Small intestine (tissue), 7 donors: ENCODE results near the gene AP3D1. TPM values are rescaled to one million over a fixed set of nuclear protein-coding genes. Genes with fewer than 3 reads are reported as not detected.
"Not testable (repeated sequence)": the region's sequence is repeated elsewhere in the genome, so short reads cannot be mapped to it uniquely, and the experiment has no call there.

ENCODE experiments used
- DNase-seq, 2 donors: peaks; one replicate each; pipeline versions ENCODE4 v3.0.0 to v3.0.0-alpha.2; 2013
- FAIRE-seq: peaks from 2 replicates; lab custom pipeline; 2012; peaks lifted over from hg19 to GRCh38; lab: Jason Lieb, UNC
- H3K27ac ChIP-seq, 3 donors: one replicate each; pipeline ENCODE4 v1.5.1; 2013; ENCODE audit warnings: low read length in 2 of 3, mild to moderate bottlenecking in 2 of 3, control low read depth in 1 of 3, inconsistent platforms in 1 of 3, low read depth in 1 of 3, moderate library complexity in 1 of 3
- H3K27me3 ChIP-seq, 3 donors: one replicate each; pipeline ENCODE4 v1.6.1; 2013; ENCODE audit warnings: low read length in 3 of 3, inconsistent platforms in 1 of 3; ENCODE audit not compliant: control insufficient read depth in 3 of 3, insufficient read depth in 3 of 3
- H3K36me3 ChIP-seq, 3 donors: one replicate each; pipeline ENCODE4 v1.6.1; 2013; ENCODE audit warnings: low read length in 3 of 3, inconsistent platforms in 1 of 3, low read depth in 1 of 3, mild to moderate bottlenecking in 1 of 3, moderate library complexity in 1 of 3; ENCODE audit not compliant: control insufficient read depth in 3 of 3, insufficient read depth in 2 of 3
- H3K4me1 ChIP-seq, 3 donors: one replicate each; pipeline ENCODE4 v1.6.1; 2013; ENCODE audit warnings: low read length in 2 of 3, inconsistent platforms in 1 of 3, low read depth in 1 of 3, mild to moderate bottlenecking in 1 of 3, moderate library complexity in 1 of 3; ENCODE audit not compliant: control insufficient read depth in 3 of 3, insufficient read depth in 2 of 3
- H3K4me3 ChIP-seq, 3 donors: one replicate each; pipeline ENCODE4 v1.5.1; 2013; ENCODE audit warnings: low read length in 3 of 3, control low read depth in 1 of 3, inconsistent platforms in 1 of 3, low read depth in 1 of 3, mild to moderate bottlenecking in 1 of 3, moderate library complexity in 1 of 3
- H3K9me3 ChIP-seq, 2 donors: one replicate each; pipeline ENCODE4 v1.6.1; 2013; ENCODE audit warnings: low read depth in 1 of 2, low read length in 1 of 2; ENCODE audit not compliant: control insufficient read depth in 2 of 2, insufficient read depth in 1 of 2
- WGBS, 3 donors: extraction: QIAGEN DNeasy Blood & Tissue Kit; methylation state at CpG; one replicate each; pipeline ENCODE4 v1.1.7; 2013; 5-methylcytosine and 5-hydroxymethylcytosine counted together
- polyA plus RNA-seq, 4 donors: library from polyadenylated mRNA; stranded (reverse) in 3 of 4; unstranded in 1 of 4; fragments of 200-250 nt in 3 of 4; fragments of 120-200 nt in 1 of 4; gene quantifications; one replicate each; pipeline versions ENCODE4 v1.2.1 to v1.2.3, GENCODE V29; 2013
- donor health status: healthy with polysubstance abuse.
- donor health status: control.
- donor health status: control.
- donor health status: Bipolar disorder and iron deficiency.
- donor health status: healthy.

AP3D1 gene
- polyA plus RNA-seq, 4 donors: 68.1 to 106 (median 89.9) TPM

DNA sequence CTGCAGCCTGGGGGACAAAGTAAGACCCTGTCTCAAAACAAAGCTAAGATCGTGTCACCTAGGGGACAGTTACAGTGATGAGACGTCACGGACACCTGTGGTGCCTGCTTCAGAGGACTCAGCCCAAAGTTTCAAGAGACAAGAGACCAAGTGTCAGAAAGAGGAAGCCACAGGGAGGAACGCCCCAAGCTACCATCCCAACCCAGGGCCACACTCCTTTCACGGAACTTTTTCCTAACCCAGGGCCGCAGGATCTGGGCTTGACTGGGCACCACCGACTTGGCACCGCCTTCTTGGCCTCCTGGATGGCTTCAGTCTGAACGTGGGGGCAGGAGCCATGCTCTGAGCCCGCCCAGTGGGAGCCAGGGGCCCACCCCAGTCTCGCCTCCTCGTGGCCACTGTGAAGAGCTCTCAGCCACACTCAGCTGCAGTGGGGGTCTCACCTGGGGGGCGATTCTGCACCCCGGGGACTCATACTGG is 63.7 kb downstream of the AP3D1 start:
- Histone ChIP-seq H3K4me3 (no peak overlapping the region), H3K4me1 (peaks cover 0 to 5% (median 3%) of the 10 kb centered on the region in 3 donors), H3K36me3 (peaks cover 0 to 63% (median 0%) of the 10 kb centered on the region in 3 donors), H3K9me3 (no peaks in the 10 kb centered on the region), H3K27me3 (no peaks in the 10 kb centered on the region), H3K27ac (peak overlapping the region; percentile 15 to 79 (median 72))
- 70 to 81% (median 73%) methylated on average over 14 of the region's 14 CpGs for WGBS, 3 donors
- FAIRE-seq (no peak), DNase-seq (no peak)

DNA sequence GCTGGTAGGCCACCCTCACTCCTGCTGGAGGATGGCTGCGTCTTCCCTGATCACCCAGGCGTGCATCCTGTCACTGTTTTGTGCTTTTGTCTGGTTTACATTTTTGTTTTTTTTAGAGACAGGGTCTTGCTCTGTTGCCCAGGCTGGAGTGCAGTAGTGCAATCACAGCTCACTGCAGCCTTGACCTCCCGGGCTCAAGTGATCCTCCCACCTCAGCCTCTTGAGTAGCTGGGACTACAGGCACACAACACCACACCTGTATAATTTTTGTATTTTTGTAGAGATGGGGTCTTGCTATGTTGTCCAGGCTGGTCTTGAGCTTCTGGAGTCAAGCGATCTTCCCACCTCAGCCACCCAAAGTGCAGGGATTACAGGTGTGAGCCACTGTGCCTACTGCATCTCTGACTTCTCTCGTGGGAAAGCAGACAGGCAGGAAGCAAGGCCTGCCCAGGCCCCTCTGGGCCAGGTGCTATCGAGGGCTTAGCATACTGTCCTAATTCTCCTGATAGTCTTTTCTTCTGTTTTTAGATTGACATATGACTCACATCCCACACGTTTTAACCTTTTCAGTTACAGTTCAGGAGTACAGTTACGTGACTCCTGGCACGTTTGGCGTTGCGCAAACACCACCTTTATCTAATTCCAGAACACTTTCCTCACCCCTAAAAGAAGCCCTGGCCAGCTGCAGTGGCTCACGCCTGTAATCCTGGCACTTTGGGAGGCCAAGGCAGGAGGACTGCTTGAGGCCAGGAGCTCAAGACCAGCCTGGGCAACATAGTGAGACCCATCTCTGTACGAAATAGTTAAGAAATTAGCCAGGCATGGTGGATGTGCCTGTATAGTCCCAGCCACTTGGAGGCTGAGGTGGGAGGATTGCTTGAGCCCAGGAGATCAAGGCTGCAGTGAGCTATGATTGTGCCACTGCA is 64.4 kb downstream of the AP3D1 start:
- peaks cover 0 to 64% (median 0%) of the 10 kb centered on the region in 3 donors for H3K36me3 ChIP-seq
- 47 to 61% (median 52%) methylated on average over 13 of the region's 13 CpGs for WGBS, 3 donors
- peak overlapping the region in 2 of 3 donors; percentile 15 to 79 for H3K27ac ChIP-seq
- peak; percentile 61 to 84 for DNase-seq
- H3K4me3 ChIP-seq, H3K27me3 ChIP-seq, FAIRE-seq, H3K4me1 ChIP-seq, H3K9me3 ChIP-seq: not testable (repeated sequence)

DNA sequence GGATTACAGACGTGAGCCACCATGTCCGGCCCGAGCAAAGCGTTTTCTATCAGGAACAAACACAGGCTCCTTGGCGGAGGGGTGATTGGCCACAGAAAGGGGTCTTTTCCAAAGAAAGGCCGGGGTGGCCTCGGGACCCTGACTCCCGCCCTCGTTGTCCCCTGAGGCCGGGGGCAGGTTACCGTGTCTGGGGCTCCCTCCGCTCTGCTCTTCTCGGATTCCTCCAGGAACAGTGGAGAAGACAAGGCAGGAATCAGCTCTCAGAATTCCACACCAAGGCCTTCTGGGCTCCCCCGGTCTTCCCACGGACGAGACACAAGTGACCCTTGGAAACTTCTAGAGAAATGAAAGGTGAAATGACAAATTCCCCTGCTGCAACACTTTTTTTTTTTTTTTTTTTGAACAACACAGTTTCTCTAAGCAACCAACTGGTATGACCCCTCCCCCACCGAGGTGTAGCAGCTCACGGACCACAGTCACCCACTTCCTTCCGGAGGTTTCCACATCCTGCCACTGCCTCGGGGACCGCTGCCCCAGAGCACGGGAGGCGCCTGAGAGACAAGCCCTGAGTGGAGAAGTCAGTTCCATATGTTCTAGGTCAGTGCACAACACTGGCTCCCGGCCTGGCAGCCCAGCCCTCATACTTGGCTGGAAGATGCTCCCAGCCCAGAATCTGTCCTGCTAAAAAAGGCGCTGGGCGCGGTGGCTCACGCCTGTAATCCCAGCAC is 66.2 kb downstream of the AP3D1 start:
- Histone ChIP-seq H3K4me3 (peak overlapping the region; percentile 19 to 44 (median 24)), H3K36me3 (peaks cover 0 to 74% (median 0%) of the 10 kb centered on the region in 3 donors), H3K4me1 (peaks cover 0 to 5% (median 0%) of the 10 kb centered on the region in 3 donors), H3K27me3 (no peaks in the 10 kb centered on the region), H3K9me3 (no peaks in the 10 kb centered on the region), H3K27ac (peak overlapping the region; percentile 25 to 84 (median 27))
- FAIRE-seq: no peak
- WGBS, 3 donors: 62 to 80% (median 70%) methylated on average over 28 of the region's 28 CpGs
- peak; percentile 24 to 73 for DNase-seq

DNA sequence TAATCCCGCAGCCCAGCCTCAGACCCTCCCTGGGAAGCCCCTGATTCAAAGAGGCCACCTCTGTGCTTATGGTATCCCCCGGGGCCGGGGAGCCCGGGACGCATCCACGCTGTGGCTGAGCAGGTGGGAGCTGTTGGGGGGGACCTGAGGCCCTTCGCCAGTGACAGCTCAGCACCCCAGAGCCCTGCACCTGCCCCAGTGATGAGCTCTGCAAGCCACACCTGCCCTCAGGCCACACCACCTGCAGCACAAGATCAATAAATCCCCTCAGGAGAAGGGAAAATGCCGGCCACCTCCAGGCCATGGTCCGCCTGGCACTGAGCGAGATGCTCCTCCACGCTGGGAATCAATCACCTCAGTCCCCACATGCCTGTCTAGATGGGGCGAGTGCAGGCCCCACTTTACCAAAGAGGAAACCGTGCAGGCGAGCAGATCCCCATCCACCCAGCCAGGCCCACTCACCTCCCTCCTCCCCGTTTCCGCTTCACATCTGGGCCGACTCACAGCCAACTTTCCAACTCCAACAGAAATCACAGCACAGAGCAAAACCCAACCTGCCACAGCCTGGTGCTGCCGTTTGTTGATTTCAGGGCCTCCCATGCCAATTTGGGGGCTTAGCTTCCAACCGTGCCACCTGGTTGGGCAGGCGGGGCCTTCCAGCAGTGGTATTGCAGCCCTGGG is 68.1 kb downstream of the AP3D1 start:
- Histone ChIP-seq H3K4me1 (peaks cover 0 to 5% (median 0%) of the 10 kb centered on the region in 3 donors), H3K27ac (peak overlapping the region in 2 of 3 donors; percentile 25 to 80), H3K27me3 (no peaks in the 10 kb centered on the region), H3K9me3 (no peaks in the 10 kb centered on the region), H3K36me3 (peaks cover 2 to 77% (median 5%) of the 10 kb centered on the region in 3 donors), H3K4me3 (peak overlapping the region in 2 of 3 donors; percentile 54 to 56)
- no peak for DNase-seq
- 59 to 81% (median 62%) methylated on average over 19 to 20 of the region's 20 CpGs for WGBS, 3 donors
- no peak for FAIRE-seq

DNA sequence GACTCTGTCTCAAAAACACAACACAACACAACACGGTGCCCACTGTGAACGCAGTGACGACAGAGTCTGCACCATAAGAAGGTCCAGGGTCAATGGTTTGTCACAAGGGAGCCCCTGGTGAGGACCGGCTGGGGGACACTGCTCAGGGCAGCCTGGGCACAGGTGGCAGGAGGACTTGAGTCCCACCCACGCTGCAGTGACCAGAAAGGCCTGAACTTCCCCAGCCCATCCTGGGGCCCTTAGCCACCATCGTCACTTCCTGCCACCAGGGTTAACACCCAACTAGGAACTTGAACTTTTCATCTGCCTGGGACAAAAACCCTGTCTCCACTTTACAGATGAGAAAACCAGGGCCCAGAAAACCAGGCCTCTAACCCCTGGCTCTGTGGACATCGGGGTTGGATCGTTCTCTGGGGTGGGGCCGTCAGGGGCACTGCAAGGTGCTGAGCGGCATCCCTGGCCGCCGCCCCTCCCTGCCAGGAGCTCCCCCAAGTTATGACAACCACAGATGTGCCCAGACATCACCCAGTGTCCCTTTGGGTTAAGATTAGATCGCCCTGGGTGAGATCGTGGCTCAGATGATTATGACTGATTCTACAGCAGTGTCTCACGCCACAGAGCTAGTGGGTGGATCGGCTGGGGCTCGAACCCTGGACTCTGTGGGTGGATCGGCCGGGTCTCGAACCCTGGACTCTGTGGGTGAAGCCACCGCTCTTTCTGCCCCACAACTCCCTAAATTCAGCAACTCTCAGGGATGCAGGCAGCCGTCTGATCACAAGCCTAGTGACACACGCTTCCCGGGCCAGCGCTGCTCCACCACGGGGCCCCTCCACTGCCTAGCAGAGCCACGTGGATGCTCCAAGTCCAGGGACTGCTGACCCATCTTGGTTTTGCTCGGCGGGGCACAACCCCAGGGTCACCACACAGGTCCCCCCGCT is 69.2 kb downstream of the AP3D1 start:
- Histone ChIP-seq H3K36me3 (peaks cover 9 to 81% (median 9%) of the 10 kb centered on the region in 3 donors), H3K27ac (peak overlapping the region in 2 of 3 donors; percentile 41 to 80), H3K4me1 (no peaks in the 10 kb centered on the region), H3K9me3 (no peaks in the 10 kb centered on the region), H3K4me3 (peak overlapping the region in 1 of 3 donors; percentile 40), H3K27me3 (no peaks in the 10 kb centered on the region)
- DNase-seq: no peak
- WGBS, 3 donors: 73 to 83% (median 75%) methylated on average over 30 of the region's 30 CpGs
- FAIRE-seq: no peak

DNA sequence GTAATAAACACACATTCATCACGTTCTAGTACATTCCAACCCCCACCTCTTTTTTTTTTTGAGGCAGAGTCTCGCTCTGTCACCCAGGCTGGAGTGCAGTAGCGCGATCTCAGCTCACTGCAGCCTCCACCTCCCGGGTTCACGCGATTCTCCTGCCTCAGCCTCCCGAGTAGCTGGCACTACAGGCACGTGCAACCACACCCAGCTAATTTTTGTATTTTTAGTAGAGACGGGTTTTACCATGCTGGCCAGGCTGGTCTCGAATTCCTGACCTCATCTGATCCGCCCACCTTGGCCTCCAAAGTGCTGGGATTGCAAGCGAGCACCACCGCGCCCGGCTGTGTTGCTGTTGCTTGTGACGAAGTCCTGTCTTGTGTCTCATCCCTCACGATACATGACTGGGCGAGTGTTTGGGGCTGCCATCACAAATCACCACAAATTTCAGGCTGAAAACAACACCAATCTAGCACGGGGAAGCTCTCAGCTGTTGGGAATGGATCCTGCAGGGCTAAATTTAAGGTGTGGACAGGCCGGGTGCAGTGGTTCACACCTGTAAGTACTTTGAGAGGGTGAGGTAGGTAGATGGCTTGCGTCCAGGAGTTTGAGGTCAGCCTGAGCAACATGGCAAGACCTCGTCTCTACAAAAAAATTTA is 70.9 kb downstream of the AP3D1 start:
- H3K27me3 ChIP-seq: no peaks in the 10 kb centered on the region
- no peak overlapping the region for H3K4me3 ChIP-seq
- FAIRE-seq (no peak), DNase-seq (no peak)
- 77 to 81% (median 79%) methylated on average over 23 of the region's 23 CpGs for WGBS, 3 donors
- H3K27ac ChIP-seq: peak overlapping the region in 1 of 3 donors; percentile 8
- no peaks in the 10 kb centered on the region for H3K9me3 ChIP-seq
- no peaks in the 10 kb centered on the region for H3K4me1 ChIP-seq
- peaks cover 15 to 93% (median 16%) of the 10 kb centered on the region in 3 donors for H3K36me3 ChIP-seq

DNA sequence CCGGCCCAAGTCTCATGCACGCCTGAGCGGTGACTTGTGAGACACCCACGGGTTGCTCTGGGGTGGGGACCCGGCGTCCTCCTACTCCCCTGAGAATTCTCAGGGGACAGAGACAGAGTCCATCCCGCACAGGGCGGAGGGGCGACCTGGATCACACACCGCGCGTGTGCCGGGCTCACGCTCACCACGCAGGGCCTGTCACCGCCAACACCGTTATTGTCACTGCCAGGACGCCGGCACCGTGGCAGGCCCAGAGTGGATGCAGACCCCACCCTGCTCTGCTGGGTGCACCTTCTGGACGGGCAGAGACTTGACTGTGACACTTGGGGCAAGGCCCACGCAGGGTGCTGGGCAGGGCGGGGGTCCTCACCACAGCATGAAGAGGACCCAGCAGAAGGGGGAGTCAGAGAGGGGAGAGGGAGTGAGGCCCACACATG is 71.5 kb downstream of the AP3D1 start:
- WGBS, 3 donors: 84 to 87% (median 84%) methylated on average over 23 of the region's 23 CpGs
- no peaks in the 10 kb centered on the region for H3K9me3 ChIP-seq
- H3K4me1 ChIP-seq: no peaks in the 10 kb centered on the region
- DNase-seq (no peak), FAIRE-seq (no peak)
- H3K4me3 ChIP-seq: no peak overlapping the region
- H3K27me3 ChIP-seq: no peaks in the 10 kb centered on the region
- no peak overlapping the region for H3K27ac ChIP-seq
- H3K36me3 ChIP-seq: peaks cover 15 to 94% (median 18%) of the 10 kb centered on the region in 3 donors
